ENCODE data around the gene MAML2.

The MAML2 gene

DNA sequence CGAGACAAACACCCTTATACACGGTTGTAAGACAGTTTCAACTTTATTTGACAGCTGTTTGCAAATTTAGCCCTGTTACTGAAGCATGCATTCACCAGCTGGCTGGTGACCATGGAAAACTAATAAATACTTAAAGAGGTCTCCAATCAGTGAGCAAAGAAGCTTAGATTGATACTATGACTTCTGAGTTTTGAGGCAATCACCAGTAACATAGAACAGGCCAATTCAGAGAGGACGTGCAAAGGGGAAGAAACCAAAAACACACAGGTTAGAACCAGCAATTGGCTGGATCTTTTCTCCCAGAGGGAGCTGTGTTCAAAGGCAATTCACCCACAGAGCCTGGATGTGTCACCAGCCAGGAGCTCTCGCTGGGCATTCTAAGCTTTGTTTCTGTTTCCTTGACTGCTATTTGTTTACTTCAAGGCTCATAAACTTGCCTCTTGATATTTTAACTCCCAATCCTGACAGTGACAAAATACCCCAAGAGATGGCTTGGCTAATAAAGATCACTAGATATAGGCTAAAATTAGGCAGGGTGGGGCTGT lies 305.5 kb downstream of the MAML2 start:
- H3K4me1 ChIP-seq (ENCODE audit: control insufficient read depth, insufficient read depth, low read length) = peaks cover 42% of the 10 kb centered on the region
- no peak for DNase-seq (ENCODE audit: low read depth)

DNA sequence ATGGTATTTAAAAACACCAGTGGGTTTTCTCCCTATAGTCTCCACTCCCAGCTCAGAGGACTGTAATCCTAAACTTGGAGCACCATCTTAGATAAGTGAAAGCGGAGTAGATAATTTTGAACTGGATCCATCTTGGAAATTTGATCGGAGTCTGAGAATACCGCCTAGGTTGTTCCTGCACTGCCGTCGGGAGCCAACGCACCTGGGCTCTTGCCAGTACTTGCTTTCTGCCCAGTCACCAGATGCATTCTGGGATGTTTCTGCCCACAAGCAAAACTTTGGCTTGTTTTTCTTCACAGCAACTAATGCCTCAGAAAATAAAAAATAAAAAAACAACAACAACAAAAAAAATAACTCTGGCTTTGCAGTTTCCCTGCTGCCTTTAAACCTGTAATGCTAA lies 306.1 kb downstream of the MAML2 start:
- Histone ChIP-seq H3K4me1 (ENCODE audit: control insufficient read depth, insufficient read depth, low read length) (peaks cover 42% of the 10 kb centered on the region), H3K4me3 (ENCODE audit: low read length) (no peak overlapping the region), H3K36me3 (ENCODE audit: control insufficient read depth, insufficient read depth, low read length, severe bottlenecking) (no peaks in the 10 kb centered on the region), H3K9me3 (ENCODE audit: control insufficient read depth, low read length) (no peaks in the 10 kb centered on the region), H3K27me3 (replicated peaks; ENCODE audit: control insufficient read depth, insufficient read depth, low read length) (no peaks in the 10 kb centered on the region), H3K9ac (ENCODE audit: low read length) (no peak overlapping the region)
- no peak for DNase-seq (ENCODE audit: low read depth)

More for the DNA sequence above, 305.5 kb downstream of the MAML2 start:
- no peaks in the 10 kb centered on the region for H3K9me3 ChIP-seq (ENCODE audit: control insufficient read depth, low read length)
- no peak overlapping the region for H3K4me3 ChIP-seq (ENCODE audit: low read length)
- H3K27me3 ChIP-seq (replicated peaks; ENCODE audit: control insufficient read depth, insufficient read depth, low read length) = no peaks in the 10 kb centered on the region
- no peaks in the 10 kb centered on the region for H3K36me3 ChIP-seq (ENCODE audit: control insufficient read depth, insufficient read depth, low read length, severe bottlenecking)
- H3K9ac ChIP-seq (ENCODE audit: low read length) = no peak overlapping the region

DNA sequence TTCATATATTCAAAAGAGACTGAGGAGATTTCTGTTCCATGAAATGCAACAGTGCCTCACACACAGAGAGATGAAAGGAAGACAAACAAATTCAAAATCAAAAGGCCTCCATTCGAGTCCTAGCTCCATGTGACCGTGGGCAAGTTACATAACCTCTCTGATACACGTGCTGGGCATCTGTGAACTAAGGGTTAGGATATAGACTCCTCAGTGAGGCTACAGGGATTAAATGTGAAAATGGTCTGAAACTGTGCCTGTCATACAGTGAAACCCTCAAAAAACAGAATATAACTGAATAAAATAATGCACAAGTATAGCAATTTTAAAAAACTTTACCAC lies 307.3 kb downstream of the MAML2 start:
- no peak overlapping the region for H3K9ac ChIP-seq (ENCODE audit: low read length)
- H3K36me3 ChIP-seq (ENCODE audit: control insufficient read depth, insufficient read depth, low read length, severe bottlenecking) = no peaks in the 10 kb centered on the region
- no peaks in the 10 kb centered on the region for H3K9me3 ChIP-seq (ENCODE audit: control insufficient read depth, low read length)
- H3K27me3 ChIP-seq (replicated peaks; ENCODE audit: control insufficient read depth, insufficient read depth, low read length) = no peaks in the 10 kb centered on the region
- no peak for DNase-seq (ENCODE audit: low read depth)
- peaks cover 42% of the 10 kb centered on the region for H3K4me1 ChIP-seq (ENCODE audit: control insufficient read depth, insufficient read depth, low read length)
- no peak overlapping the region for H3K4me3 ChIP-seq (ENCODE audit: low read length)

DNA sequence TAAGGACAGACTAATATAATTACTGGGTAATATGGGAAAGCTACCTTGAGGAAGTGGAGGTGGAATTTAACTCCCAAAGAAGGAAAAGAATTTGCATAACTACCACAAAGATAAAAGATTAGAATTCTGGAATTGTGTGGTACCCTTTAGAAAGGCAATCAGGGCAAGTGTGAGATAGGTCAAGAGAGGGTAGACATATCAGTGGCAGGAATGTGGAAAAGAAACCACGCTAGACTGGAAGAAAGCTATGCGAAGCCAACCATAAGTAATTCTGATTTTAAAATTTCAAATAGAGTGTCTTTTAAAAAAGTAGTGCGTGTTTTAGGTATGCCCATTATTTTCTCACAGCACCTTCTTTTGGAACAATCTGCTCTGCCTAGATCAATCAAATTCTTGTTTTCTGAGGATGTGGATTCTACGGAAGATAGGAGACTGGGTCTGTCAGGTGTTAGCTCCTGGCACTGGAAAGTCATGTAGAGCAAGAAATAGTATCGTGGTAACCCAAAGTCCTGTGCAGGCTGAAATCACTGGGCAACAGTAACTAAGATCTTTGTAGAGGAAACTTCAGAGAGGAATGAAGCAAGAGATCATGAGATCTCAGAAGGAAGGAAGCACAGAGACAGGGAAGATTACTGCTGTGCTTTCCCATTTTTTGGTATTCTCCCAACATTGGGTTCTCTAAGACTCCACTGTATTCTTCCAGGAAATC lies 307.8 kb downstream of the MAML2 start:
- Histone ChIP-seq H3K4me3 (ENCODE audit: low read length) (no peak overlapping the region), H3K9ac (ENCODE audit: low read length) (no peak overlapping the region), H3K9me3 (ENCODE audit: control insufficient read depth, low read length) (no peaks in the 10 kb centered on the region), H3K27me3 (replicated peaks; ENCODE audit: control insufficient read depth, insufficient read depth, low read length) (no peaks in the 10 kb centered on the region), H3K4me1 (ENCODE audit: control insufficient read depth, insufficient read depth, low read length) (peaks cover 42% of the 10 kb centered on the region), H3K36me3 (ENCODE audit: control insufficient read depth, insufficient read depth, low read length, severe bottlenecking) (no peaks in the 10 kb centered on the region)
- no peak for DNase-seq (ENCODE audit: low read depth)

DNA sequence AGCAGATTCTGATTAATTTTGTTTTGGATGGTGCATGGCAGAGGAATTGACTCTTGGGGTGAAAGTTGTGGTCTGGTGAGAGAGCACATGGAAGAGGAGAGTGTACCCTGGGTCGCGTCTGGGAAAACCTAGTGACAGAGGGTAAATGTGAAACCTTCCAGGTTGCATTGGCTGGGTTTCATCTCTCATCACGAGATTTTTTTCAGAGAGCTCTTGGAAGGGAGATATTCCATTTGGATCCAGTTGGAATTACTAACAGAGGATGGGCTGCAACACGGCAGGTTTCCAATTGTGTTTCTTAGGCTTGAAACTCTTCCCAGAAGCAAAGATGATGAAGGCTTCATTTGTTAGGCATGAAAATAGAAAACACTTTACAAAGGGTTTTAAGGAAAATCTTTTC lies 309.4 kb downstream of the MAML2 start:
- no peaks in the 10 kb centered on the region for H3K9me3 ChIP-seq (ENCODE audit: control insufficient read depth, low read length)
- H3K4me3 ChIP-seq (ENCODE audit: low read length) = peak overlapping the region; percentile 4
- no peak overlapping the region for H3K9ac ChIP-seq (ENCODE audit: low read length)
- peaks cover 42% of the 10 kb centered on the region for H3K4me1 ChIP-seq (ENCODE audit: control insufficient read depth, insufficient read depth, low read length)
- H3K27me3 ChIP-seq (replicated peaks; ENCODE audit: control insufficient read depth, insufficient read depth, low read length) = no peaks in the 10 kb centered on the region
- DNase-seq (ENCODE audit: low read depth) = no peak
- H3K36me3 ChIP-seq (ENCODE audit: control insufficient read depth, insufficient read depth, low read length, severe bottlenecking) = no peaks in the 10 kb centered on the region

DNA sequence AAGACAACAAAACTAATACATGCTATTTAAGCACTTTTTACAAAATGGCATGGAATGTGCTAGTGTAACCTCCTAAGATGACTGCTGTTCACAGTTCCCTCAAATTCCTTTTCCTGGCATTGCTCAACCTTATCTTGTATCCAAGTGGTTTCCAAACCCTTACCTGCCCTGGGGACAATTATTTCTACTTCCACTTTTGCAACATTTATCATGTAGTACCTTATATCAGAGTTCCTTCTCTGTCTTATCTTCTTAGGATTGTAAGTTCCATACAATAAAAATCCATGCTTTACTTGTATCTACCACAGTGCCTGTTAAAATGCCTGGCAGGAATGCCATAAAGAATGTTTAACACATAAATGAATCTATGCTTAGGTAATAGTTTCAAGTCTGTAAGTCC lies 309.9 kb downstream of the MAML2 start:
- no peaks in the 10 kb centered on the region for H3K36me3 ChIP-seq (ENCODE audit: control insufficient read depth, insufficient read depth, low read length, severe bottlenecking)
- H3K4me3 ChIP-seq (ENCODE audit: low read length) = no peak overlapping the region
- H3K9me3 ChIP-seq (ENCODE audit: control insufficient read depth, low read length) = no peaks in the 10 kb centered on the region
- H3K9ac ChIP-seq (ENCODE audit: low read length) = no peak overlapping the region
- no peaks in the 10 kb centered on the region for H3K27me3 ChIP-seq (replicated peaks; ENCODE audit: control insufficient read depth, insufficient read depth, low read length)
- peaks cover 42% of the 10 kb centered on the region for H3K4me1 ChIP-seq (ENCODE audit: control insufficient read depth, insufficient read depth, low read length)
- peak; percentile 28 for DNase-seq (ENCODE audit: low read depth)

DNA sequence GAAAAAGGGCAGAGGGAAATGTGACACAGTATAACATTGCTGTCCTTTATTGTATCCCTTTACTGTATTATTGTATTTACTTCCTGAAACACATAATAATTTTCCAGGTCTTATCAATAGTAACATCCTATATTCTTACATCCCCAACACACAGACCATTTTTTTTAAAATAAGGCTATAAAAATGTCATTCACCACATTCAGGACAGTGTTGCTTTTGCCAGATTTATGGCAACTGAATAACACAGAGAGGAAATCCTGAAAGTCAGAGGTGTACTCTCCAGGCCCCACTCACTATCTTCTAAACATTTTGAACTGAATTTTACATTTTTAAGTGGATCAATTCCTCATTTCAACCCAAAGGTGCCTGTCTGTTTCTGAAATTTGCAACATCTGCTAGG lies 314.2 kb downstream of the MAML2 start:
- no peaks in the 10 kb centered on the region for H3K27me3 ChIP-seq (replicated peaks; ENCODE audit: control insufficient read depth, insufficient read depth, low read length)
- H3K36me3 ChIP-seq (ENCODE audit: control insufficient read depth, insufficient read depth, low read length, severe bottlenecking) = no peaks in the 10 kb centered on the region
- H3K4me1 ChIP-seq (ENCODE audit: control insufficient read depth, insufficient read depth, low read length) = peaks cover 12% of the 10 kb centered on the region
- H3K9me3 ChIP-seq (ENCODE audit: control insufficient read depth, low read length) = no peaks in the 10 kb centered on the region
- DNase-seq (ENCODE audit: low read depth) = no peak
- H3K9ac ChIP-seq (ENCODE audit: low read length) = no peak overlapping the region
- no peak overlapping the region for H3K4me3 ChIP-seq (ENCODE audit: low read length)

DNA sequence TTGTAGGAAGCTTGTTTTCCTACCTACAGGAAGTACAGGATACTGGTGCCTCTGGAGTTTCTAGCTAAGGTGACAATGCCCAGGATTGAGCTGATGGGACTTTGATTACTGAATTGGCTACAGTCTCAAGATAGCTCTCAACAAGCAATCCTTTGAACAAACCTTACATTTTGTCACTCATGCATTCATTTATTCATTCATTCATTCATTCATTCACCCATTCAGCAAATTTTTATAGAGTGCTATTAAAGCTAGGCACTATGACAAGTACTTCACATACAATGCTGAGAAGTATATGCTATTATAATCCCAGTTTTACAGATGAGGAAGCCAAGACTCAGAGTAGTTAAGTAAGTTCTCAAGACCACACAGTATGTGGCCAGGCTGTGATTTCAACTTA lies 316.0 kb downstream of the MAML2 start:
- no peak for DNase-seq (ENCODE audit: low read depth)
- Histone ChIP-seq H3K36me3 (ENCODE audit: control insufficient read depth, insufficient read depth, low read length, severe bottlenecking) (no peaks in the 10 kb centered on the region), H3K9ac (ENCODE audit: low read length) (no peak overlapping the region), H3K27me3 (replicated peaks; ENCODE audit: control insufficient read depth, insufficient read depth, low read length) (no peaks in the 10 kb centered on the region), H3K9me3 (ENCODE audit: control insufficient read depth, low read length) (no peaks in the 10 kb centered on the region), H3K4me1 (ENCODE audit: control insufficient read depth, insufficient read depth, low read length) (no peaks in the 10 kb centered on the region), H3K4me3 (ENCODE audit: low read length) (no peak overlapping the region)

DNA sequence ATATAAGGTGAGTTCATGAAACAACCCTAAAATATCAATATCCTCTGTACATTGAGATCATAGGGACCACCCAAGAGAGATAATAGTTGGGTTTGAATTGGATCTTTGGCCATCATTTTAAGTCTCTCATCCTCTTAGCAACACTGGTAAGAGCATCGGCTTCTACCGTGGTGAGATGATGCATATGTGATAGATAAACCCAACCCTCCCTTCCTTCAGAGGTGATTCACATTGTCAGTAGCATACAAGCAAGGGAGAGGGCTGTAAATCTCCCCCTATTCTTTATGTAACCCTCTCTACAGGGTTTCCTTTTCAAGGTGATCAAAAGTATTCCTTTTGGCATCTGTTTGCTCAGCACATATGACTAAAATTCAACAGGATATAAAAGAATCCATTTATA lies 316.7 kb downstream of the MAML2 start:
- no peak for DNase-seq (ENCODE audit: low read depth)
- Histone ChIP-seq H3K36me3 (ENCODE audit: control insufficient read depth, insufficient read depth, low read length, severe bottlenecking) (no peaks in the 10 kb centered on the region), H3K9ac (ENCODE audit: low read length) (no peak overlapping the region), H3K4me1 (ENCODE audit: control insufficient read depth, insufficient read depth, low read length) (no peaks in the 10 kb centered on the region), H3K4me3 (ENCODE audit: low read length) (no peak overlapping the region), H3K27me3 (replicated peaks; ENCODE audit: control insufficient read depth, insufficient read depth, low read length) (no peaks in the 10 kb centered on the region), H3K9me3 (ENCODE audit: control insufficient read depth, low read length) (no peaks in the 10 kb centered on the region)

DNA sequence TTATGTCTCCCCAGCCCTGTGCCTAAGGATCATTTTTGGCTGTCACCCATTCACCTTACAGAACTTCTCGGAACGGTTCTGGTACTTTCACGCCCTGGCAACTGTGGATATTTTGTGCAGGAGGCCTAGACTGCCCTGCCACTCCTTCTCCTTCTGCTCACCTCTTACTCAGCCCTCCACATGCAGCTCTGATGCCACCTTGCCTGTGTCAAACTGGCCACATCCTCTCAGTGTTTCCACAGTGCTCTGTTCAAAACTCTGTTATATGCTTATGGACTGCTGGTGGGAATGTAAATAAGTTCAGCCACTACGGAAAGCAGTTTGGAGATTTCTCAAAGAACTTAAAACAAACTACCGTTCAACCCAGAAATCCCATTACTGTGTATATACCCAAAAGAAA lies 318.3 kb downstream of the MAML2 start:
- DNase-seq (ENCODE audit: low read depth) = no peak
- Histone ChIP-seq H3K9me3 (ENCODE audit: control insufficient read depth, low read length) (no peaks in the 10 kb centered on the region), H3K9ac (ENCODE audit: low read length) (no peak overlapping the region), H3K27me3 (replicated peaks; ENCODE audit: control insufficient read depth, insufficient read depth, low read length) (no peaks in the 10 kb centered on the region), H3K4me3 (ENCODE audit: low read length) (no peak overlapping the region), H3K4me1 (ENCODE audit: control insufficient read depth, insufficient read depth, low read length) (no peaks in the 10 kb centered on the region), H3K36me3 (ENCODE audit: control insufficient read depth, insufficient read depth, low read length, severe bottlenecking) (no peaks in the 10 kb centered on the region)

DNA sequence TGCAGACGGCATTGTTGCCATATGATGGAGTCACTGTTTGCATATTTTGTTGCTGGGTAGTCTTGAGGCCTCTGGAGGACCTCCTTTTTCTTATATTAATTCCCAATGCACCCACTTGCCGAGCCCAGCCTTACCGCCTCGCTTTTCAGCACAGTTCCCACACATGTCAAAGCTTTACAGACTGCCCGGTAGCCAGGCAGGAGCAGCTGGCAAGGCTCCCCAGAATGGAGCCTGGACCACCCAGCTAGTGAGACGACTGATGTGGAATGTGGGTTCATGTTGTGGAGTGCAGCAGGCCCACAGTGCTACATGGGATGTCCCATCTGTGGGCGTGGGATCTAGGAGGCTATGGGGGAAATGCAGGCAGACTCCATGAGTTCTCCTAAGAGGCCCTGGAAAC lies 319.7 kb downstream of the MAML2 start:
- Histone ChIP-seq H3K36me3 (ENCODE audit: control insufficient read depth, insufficient read depth, low read length, severe bottlenecking) (no peaks in the 10 kb centered on the region), H3K9ac (ENCODE audit: low read length) (no peak overlapping the region), H3K9me3 (ENCODE audit: control insufficient read depth, low read length) (no peaks in the 10 kb centered on the region), H3K4me3 (ENCODE audit: low read length) (no peak overlapping the region), H3K27me3 (replicated peaks; ENCODE audit: control insufficient read depth, insufficient read depth, low read length) (no peaks in the 10 kb centered on the region), H3K4me1 (ENCODE audit: control insufficient read depth, insufficient read depth, low read length) (no peaks in the 10 kb centered on the region)
- DNase-seq (ENCODE audit: low read depth) = no peak
